ENCODE data around the gene DDX39B. TPM values are rescaled to one million over a fixed set of nuclear protein-coding genes. Genes with fewer than 3 reads are reported as not detected.
"Not testable (repeated sequence)": the region's sequence is repeated elsewhere in the genome, so short reads cannot be mapped to it uniquely, and the experiment has no call there.

The DDX39B gene
- total RNA-seq, 2 donors from 2014 or later = 213 to 422 TPM

DNA sequence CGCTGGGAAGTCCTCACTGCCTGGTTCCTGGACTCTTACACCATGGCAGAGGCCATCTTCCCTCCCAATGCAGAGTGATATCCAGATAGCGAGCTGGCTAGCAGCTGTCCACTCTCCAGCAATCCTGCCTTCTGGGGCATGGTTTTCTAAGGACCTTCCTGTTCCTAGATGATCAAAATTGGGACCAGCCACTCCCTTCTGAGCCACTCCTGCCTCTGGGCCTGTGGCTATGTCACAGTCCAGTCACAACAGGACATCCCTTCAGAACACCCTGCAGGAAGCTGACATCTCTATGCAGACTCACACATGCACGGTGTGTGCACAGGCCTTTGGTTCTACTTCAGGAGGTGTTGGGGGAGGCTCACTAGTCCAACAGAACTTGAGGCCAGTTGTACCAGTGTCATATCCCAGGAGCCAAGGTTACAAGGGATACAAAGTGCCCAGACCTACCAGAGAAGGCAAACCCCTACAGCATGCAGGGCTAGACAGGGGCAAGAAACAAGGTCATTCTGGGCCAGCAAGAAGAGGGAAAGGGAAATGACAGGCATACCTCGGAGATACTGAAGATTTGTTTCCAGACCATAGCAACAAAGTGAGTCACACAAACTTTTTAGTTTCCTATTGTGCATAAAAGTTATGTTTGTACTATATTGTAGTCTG is 15.7 kb downstream of the DDX39B start:
- Histone ChIP-seq H3K27me3 (no peaks in the 10 kb centered on the region), H3K36me3 (peaks cover 5% of the 10 kb centered on the region), H3K9ac (ENCODE audit: low read depth in 2 of 2, low read length in 2 of 2) (no peak overlapping the region), H3K4me3 (no peak overlapping the region), H3K9me3 (no peaks in the 10 kb centered on the region), H3K4me1 (no peaks in the 10 kb centered on the region), H3K27ac (no peak overlapping the region)
- DNase-seq = no peak
- intact Hi-C loops (cut with DNase I) = no loop called here
- TF ChIP-seq, protein P1, sequence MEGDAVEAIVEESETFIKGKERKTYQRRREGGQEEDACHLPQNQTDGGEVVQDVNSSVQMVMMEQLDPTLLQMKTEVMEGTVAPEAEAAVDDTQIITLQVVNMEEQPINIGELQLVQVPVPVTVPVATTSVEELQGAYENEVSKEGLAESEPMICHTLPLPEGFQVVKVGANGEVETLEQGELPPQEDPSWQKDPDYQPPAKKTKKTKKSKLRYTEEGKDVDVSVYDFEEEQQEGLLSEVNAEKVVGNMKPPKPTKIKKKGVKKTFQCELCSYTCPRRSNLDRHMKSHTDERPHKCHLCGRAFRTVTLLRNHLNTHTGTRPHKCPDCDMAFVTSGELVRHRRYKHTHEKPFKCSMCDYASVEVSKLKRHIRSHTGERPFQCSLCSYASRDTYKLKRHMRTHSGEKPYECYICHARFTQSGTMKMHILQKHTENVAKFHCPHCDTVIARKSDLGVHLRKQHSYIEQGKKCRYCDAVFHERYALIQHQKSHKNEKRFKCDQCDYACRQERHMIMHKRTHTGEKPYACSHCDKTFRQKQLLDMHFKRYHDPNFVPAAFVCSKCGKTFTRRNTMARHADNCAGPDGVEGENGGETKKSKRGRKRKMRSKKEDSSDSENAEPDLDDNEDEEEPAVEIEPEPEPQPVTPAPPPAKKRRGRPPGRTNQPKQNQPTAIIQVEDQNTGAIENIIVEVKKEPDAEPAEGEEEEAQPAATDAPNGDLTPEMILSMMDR (IDR thresholded peaks at IDR 0.05) = no peak

DNA sequence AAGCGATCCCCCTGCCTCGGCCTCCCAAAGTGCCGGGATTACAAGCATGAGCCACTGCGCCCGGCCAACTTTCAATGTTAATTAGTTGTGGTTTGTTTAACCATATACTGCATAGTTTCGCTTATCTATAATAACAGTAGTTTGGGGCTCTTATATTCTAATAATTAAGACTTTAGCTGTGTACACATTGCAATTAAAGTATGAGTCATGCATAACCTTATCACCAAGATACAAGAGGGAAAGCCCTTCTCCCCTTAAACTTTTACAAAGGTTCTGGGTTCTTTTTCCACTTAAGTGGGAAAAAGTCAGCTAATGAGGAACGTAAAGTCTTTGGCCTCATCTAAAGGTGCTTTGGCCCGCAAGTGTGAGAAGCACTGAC is 16.3 kb downstream of the DDX39B start:
- TF ChIP-seq, protein P1 (IDR thresholded peaks at IDR 0.05) = no peak
- Histone ChIP-seq H3K27ac (no peak overlapping the region), H3K9ac (ENCODE audit: low read depth in 2 of 2, low read length in 2 of 2) (no peak overlapping the region), H3K4me1 (no peaks in the 10 kb centered on the region), H3K36me3 (no peaks in the 10 kb centered on the region), H3K27me3 (no peaks in the 10 kb centered on the region), H3K9me3 (no peaks in the 10 kb centered on the region), H3K4me3 (no peak overlapping the region)
- intact Hi-C loops (cut with DNase I) = no loop called here
- no peak for DNase-seq

DNA sequence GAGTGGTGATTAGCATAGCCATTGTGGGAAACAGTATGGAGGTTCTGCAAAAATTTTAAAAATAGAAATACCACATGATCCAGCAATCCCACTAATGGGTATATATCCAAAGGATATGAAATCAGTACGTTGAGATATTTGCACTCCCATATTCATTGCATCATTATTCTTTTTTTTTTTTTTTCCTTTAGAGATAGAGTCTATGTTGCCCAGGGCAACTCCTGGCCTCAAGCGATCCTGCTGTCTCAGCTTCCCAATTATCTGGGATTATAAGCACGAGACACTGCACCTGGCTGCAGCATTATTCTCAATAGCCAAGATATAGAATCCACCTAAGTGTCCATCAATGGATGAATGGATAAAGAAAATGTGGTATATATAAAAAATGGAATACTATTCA is 20.0 kb downstream of the DDX39B start:
- Histone ChIP-seq H3K27ac (no peak overlapping the region), H3K4me3 (no peak overlapping the region), H3K36me3 (no peaks in the 10 kb centered on the region), H3K27me3 (no peaks in the 10 kb centered on the region), H3K9me3 (no peaks in the 10 kb centered on the region), H3K9ac (ENCODE audit: low read depth in 2 of 2, low read length in 2 of 2) (no peak overlapping the region), H3K4me1 (no peaks in the 10 kb centered on the region)
- DNase-seq = no peak
- intact Hi-C loops (cut with DNase I) = no loop called here
- TF ChIP-seq, protein P1 (IDR thresholded peaks at IDR 0.05) = no peak

- Histone ChIP-seq H3K36me3 (no peaks in the 10 kb centered on the region), H3K9me3 (no peaks in the 10 kb centered on the region), H3K27ac (no peak overlapping the region), H3K4me3 (no peak overlapping the region), H3K4me1 (no peaks in the 10 kb centered on the region), H3K27me3 (no peaks in the 10 kb centered on the region), H3K9ac (ENCODE audit: low read depth in 2 of 2, low read length in 2 of 2) (no peak overlapping the region)
- no peak for DNase-seq
- TF ChIP-seq, protein P1 (IDR thresholded peaks at IDR 0.05) = no peak
- intact Hi-C loops (cut with DNase I) = no loop called here
These were observed 28.2 kb downstream of the DDX39B start for GRCh38 chr6:31513456-31514165.

GRCh38 chr6:31510007-31510406 is 31.8 kb downstream of the DDX39B start:
- intact Hi-C loops (cut with DNase I) = no loop called here
- TF ChIP-seq, protein P1 (IDR thresholded peaks at IDR 0.05) = no peak
- no peak for DNase-seq

DNA sequence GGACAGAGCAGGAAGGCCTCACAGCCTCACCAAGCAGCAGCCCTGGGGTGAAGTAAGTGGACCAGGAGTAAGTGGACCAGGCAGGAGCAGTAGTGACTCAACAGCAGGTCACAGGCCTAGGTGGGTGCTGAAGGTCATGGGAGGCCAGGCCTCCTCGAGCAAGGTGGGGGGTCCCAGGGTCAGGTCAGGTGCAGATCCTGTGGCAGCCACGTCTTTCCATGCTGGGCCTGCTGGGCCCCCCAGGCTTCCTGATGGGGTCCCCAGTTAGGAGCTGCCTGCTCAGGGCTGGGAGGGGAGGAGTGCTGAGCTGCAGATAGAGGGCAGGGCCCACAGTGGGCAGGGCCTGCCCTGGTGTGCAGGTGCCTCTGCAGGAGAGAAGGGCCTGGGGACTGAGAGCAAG is 32.8 kb downstream of the DDX39B start:
- DNase-seq; H3K4me3 ChIP-seq; intact Hi-C loops (cut with DNase I): not testable (repeated sequence)

More at GRCh38 chr6:31510007-31510406, 31.8 kb downstream of the DDX39B start:
- H3K9ac ChIP-seq (ENCODE audit: low read depth in 2 of 2, low read length in 2 of 2) = no peak overlapping the region
- H3K4me1 ChIP-seq = no peaks in the 10 kb centered on the region
- no peaks in the 10 kb centered on the region for H3K27me3 ChIP-seq
- no peaks in the 10 kb centered on the region for H3K36me3 ChIP-seq
- H3K9me3 ChIP-seq = no peaks in the 10 kb centered on the region
- H3K27ac ChIP-seq = no peak overlapping the region
- H3K4me3 ChIP-seq = no peak overlapping the region

More for the DNA sequence above, 32.8 kb downstream of the DDX39B start:
- H3K36me3 ChIP-seq; H3K27ac ChIP-seq; H3K9ac ChIP-seq (ENCODE audit: low read depth in 2 of 2, low read length in 2 of 2); H3K9me3 ChIP-seq; H3K4me1 ChIP-seq; H3K27me3 ChIP-seq: not testable (repeated sequence)
